SK-N-MC (cell line): ENCODE results near the gene P3H3.

ENCODE experiments used
- EZH2 ChIP-seq: fragments of 200-600 bp; sonication (generic); IDR thresholded peaks from one replicate; pipeline ENCODE4 v1.6.1; 2017; ENCODE audit warnings: antibody characterized with exemption
- FOXP2 ChIP-seq: optimal IDR thresholded peaks from 2 replicates; pipeline ENCODE3; 2011; ENCODE audit warnings: mild to moderate bottlenecking, moderate library complexity; ENCODE audit not compliant: insufficient read depth; ENCODE audit errors: extremely low read length, control extremely low read depth
- POLR2AphosphoS5 ChIP-seq: IDR thresholded peaks from 2 replicates; pipeline ENCODE4 v1.6.1; 2012; ENCODE audit warnings: mild to moderate bottlenecking, low read depth, low read length, borderline replicate concordance

DNA sequence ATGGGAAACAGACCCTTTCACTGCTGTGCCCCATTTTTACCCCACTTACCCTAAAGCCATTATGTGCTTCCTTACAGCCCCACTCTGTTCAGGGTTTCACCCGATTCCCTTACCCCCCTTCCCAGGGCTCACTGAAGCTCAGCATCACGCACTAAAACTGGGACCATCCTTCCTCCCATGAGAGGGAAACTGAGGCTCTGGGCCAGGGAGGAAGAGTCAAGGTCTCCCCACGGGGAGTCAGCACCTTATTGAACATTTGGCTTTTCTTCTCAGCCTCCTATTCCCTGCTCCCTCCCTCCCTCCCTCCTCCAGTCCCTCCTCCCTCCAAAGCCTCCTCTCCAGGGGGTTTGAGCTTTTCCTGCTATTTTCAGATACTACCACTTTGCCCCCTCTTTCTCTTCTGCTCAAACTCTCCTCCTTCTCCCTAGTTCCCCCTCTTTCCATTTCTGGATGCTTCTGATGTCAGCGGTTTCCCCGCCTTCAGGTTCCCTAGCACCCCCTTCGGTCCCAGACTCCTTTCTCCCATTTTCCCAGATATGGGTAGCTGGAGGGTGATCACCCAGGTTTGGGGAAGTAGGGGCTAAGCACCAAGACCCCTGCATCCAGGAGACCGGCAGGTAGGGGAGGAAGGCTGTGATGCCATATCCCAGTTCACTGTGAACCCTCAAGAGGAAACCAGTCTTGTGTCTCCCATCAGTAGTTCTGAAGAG is 5.6 kb upstream of the P3H3 start:
- TF ChIP-seq EZH2, result no peak
- TF ChIP-seq POLR2AphosphoS5, result no peak
- no peak for TF ChIP-seq FOXP2
